Keratinocyte (primary cell): Measurements from ENCODE around the gene FAM229A.

Experiments
- EZH2 ChIP-seq: IDR thresholded peaks from one replicate; pipeline ENCODE4 v1.6.1; 2012; ENCODE audit warnings: inconsistent platforms, mild to moderate bottlenecking, low read length, moderate library complexity
- TF ChIP-seq, protein P1 (sequence below), 3 experiments: IDR thresholded peaks in 1 of 3; conservative IDR thresholded peaks in 1 of 3; optimal IDR thresholded peaks in 1 of 3; 2 replicates in 2 of 3; 3 replicates in 1 of 3; pipeline versions ENCODE3 to v1.5.1; 2011; ENCODE audit warnings: low read length in 3 of 3, mild to moderate bottlenecking in 3 of 3, moderate library complexity in 2 of 3, control low read depth in 1 of 3, inconsistent platforms in 1 of 3; ENCODE audit not compliant: insufficient read depth in 2 of 3; ENCODE audit errors: extremely low read depth in 1 of 3

GRCh38 chr1:32329931-32330466 is 32.3 kb downstream of the FAM229A start:
- TF ChIP-seq, protein P1, sequence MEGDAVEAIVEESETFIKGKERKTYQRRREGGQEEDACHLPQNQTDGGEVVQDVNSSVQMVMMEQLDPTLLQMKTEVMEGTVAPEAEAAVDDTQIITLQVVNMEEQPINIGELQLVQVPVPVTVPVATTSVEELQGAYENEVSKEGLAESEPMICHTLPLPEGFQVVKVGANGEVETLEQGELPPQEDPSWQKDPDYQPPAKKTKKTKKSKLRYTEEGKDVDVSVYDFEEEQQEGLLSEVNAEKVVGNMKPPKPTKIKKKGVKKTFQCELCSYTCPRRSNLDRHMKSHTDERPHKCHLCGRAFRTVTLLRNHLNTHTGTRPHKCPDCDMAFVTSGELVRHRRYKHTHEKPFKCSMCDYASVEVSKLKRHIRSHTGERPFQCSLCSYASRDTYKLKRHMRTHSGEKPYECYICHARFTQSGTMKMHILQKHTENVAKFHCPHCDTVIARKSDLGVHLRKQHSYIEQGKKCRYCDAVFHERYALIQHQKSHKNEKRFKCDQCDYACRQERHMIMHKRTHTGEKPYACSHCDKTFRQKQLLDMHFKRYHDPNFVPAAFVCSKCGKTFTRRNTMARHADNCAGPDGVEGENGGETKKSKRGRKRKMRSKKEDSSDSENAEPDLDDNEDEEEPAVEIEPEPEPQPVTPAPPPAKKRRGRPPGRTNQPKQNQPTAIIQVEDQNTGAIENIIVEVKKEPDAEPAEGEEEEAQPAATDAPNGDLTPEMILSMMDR (optimal IDR thresholded peaks at IDR 0.05 in 1 of 3, IDR thresholded peaks at IDR 0.05 in 1 of 3, conservative IDR thresholded peaks at IDR 0.05 in 1 of 3; ENCODE audit: extremely low read depth in 1 of 3, insufficient read depth in 2 of 3, low read length in 3 of 3), result no peak
- no peak for TF ChIP-seq EZH2
